ENCODE results near the gene PKP4. TPM values are rescaled to one million over a fixed set of nuclear protein-coding genes. Genes with fewer than 3 reads are reported as not detected.

PKP4 gene
- total and polyA plus RNA-seq, 12 donors: 17.9 to 59.0 (median 45.2) TPM

- H3K27ac ChIP-seq: no peak overlapping the region
- DNase-seq: no peak
- no peaks in the 10 kb centered on the region for H3K36me3 ChIP-seq
- peaks cover 0 to 46% (median 18%) of the 10 kb centered on the region in 9 donors for H3K4me1 ChIP-seq
- no peaks in the 10 kb centered on the region for H3K9me3 ChIP-seq
- H3K27me3 ChIP-seq: no peaks in the 10 kb centered on the region
- TF ChIP-seq CTCF (IDR thresholded peaks at IDR 0.05): no peak
- WGBS, 2 donors: 83 to 97% methylated on average over 4 of the region's 4 CpGs
- H3K4me3 ChIP-seq: no peak overlapping the region
- intact Hi-C loops (cut with DNase I): loop anchor here in 1 of 10 donors (10.0 kb wide), 1 partner anchor 68 kb away; no protein-coding TSS in a partner anchor
- no peak for ATAC-seq
Measured at GRCh38 chr2:158507141-158507540, 50.4 kb downstream of the PKP4 start.

- Histone ChIP-seq H3K4me3 (no peak overlapping the region), H3K27me3 (no peaks in the 10 kb centered on the region), H3K27ac (no peak overlapping the region), H3K4me1 (peaks cover 0 to 41% (median 17%) of the 10 kb centered on the region in 9 donors), H3K36me3 (no peaks in the 10 kb centered on the region), H3K9me3 (no peaks in the 10 kb centered on the region)
- 52 to 67% methylated on average over 2 of the region's 2 CpGs for WGBS, 2 donors
- no peak for DNase-seq
- TF ChIP-seq CTCF (IDR thresholded peaks at IDR 0.05): no peak
- no peak for ATAC-seq
- intact Hi-C loops (cut with DNase I): loop anchor here in 1 of 10 donors (10.0 kb wide), 1 partner anchor 67 kb away; no protein-coding TSS in a partner anchor
Measured at GRCh38 chr2:158507679-158508078, 50.9 kb downstream of the PKP4 start.

- peak overlapping the region in 1 of 10 donors; percentile 16 for H3K27ac ChIP-seq
Measured at GRCh38 chr2:158509928-158510797, 53.4 kb downstream of the PKP4 start.

More at GRCh38 chr2:158509928-158510797, 53.4 kb downstream of the PKP4 start:
- peaks cover 0 to 29% (median 8%) of the 10 kb centered on the region in 9 donors for H3K4me1 ChIP-seq
- intact Hi-C loops (cut with DNase I): loop anchor here in 1 of 10 donors (10.0 kb wide), 1 partner anchor 65 kb away; no protein-coding TSS in a partner anchor
- no peaks in the 10 kb centered on the region for H3K27me3 ChIP-seq
- TF ChIP-seq CTCF (IDR thresholded peaks at IDR 0.05): no peak
- H3K36me3 ChIP-seq: peaks cover 0 to 9% (median 0%) of the 10 kb centered on the region in 9 donors
- H3K4me3 ChIP-seq: no peak overlapping the region
- WGBS, 2 donors: 85 to 87% methylated on average over 2 of the region's 2 CpGs
- no peaks in the 10 kb centered on the region for H3K9me3 ChIP-seq
- DNase-seq (no peak), ATAC-seq (peak in 3 of 8 donors; percentile 39 to 74 (median 50))

Data from heart right ventricle (tissue), 16 donors.